Naive thymus-derived CD8-positive, alpha-beta T cell (primary cell): ENCODE measurements around the gene ADGRV1. TPM values are rescaled to one million over a fixed set of nuclear protein-coding genes. Genes with fewer than 3 reads are reported as not detected.
"Not testable (repeated sequence)": the region's sequence is repeated elsewhere in the genome, so short reads cannot be mapped to it uniquely, and the experiment has no call there.

ENCODE experiments used
- ATAC-seq, 2 donors: fragments of 150-1000 bp; cut with Tn5 transposase in 1 of 2; sonication (Bioruptor Pico), chemical (Tn5 transposase) in 1 of 2; 1 replicate in 1 of 2; 2 replicates in 1 of 2; pipeline ENCODE4 v1.10.0; 2021; ENCODE audit warnings: mild to moderate bottlenecking in 2 of 2, moderate library complexity in 2 of 2
- POLR2A ChIA-PET: fragments of 350-600 bp; sonication (Branson Sonifier 250); formaldehyde crosslinking; loops from one replicate; lab custom pipeline; 2021; ENCODE audit warnings: antibody characterized with exemption; lab: Charles Lee
- DNase-seq, 10 donors: peaks; one replicate each; pipeline versions ENCODE4 v3.0.0 to v3.0.0-alpha.2; 2020 to 2022
- H3K27ac Mint-ChIP-seq, 10 donors: one replicate each; pipeline ENCODE4 v1.8.0; 2020 to 2022; ENCODE audit warnings: mild to moderate bottlenecking in 10 of 10, mixed read lengths in 10 of 10, moderate library complexity in 4 of 10, inconsistent platforms in 1 of 10
- H3K27me3 Mint-ChIP-seq, 5 donors: one replicate each; pipeline ENCODE4 v1.8.0; 2021 to 2022; ENCODE audit warnings: mixed read lengths in 5 of 5
- H3K36me3 Mint-ChIP-seq, 3 donors: one replicate each; pipeline ENCODE4 v1.8.0; 2020 to 2022; ENCODE audit warnings: mixed read lengths in 3 of 3, mild to moderate bottlenecking in 2 of 3, inconsistent platforms in 1 of 3
- H3K4me1 Mint-ChIP-seq, 4 donors: one replicate each; pipeline ENCODE4 v1.8.0; 2021 to 2022; ENCODE audit warnings: mixed read lengths in 4 of 4
- H3K4me3 Mint-ChIP-seq, 10 donors: one replicate each; pipeline ENCODE4 v1.8.0; 2020 to 2022; ENCODE audit warnings: mild to moderate bottlenecking in 10 of 10, mixed read lengths in 10 of 10, moderate library complexity in 6 of 10, inconsistent platforms in 1 of 10
- H3K9me3 Mint-ChIP-seq, 9 donors: one replicate each; pipeline ENCODE4 v1.8.0; 2020 to 2022; ENCODE audit warnings: mixed read lengths in 9 of 9, mild to moderate bottlenecking in 3 of 9, inconsistent platforms in 1 of 9, moderate library complexity in 1 of 9
- polyA plus RNA-seq, 3 donors: library from polyadenylated mRNA; unstranded; fragments of 300-500 nt; fragmentation: Illumina TruSeq; gene quantifications; one replicate each; pipeline ENCODE4 v1.2.3, GENCODE V29; 2021
- total RNA-seq, 8 experiments: library from RNA in 2 of 8; stranded (reverse) in 2 of 8; gene quantifications; one replicate each; pipeline ENCODE4 v1.2.3 and lab custom pipeline; 2021 to 2026

ADGRV1 gene
- total and polyA plus RNA-seq, 5 experiments from 2014 or later, result 0.08 to 0.37 (median 0.13) TPM; not detected in 2

- H3K4me1 Mint-ChIP-seq, result peaks cover 0 to 6% (median 3%) of the 10 kb centered on the region in 4 donors
- H3K27me3 Mint-ChIP-seq, result peaks cover 0 to 9% (median 5%) of the 10 kb centered on the region in 5 donors
- POLR2A ChIA-PET, result no interaction called here
- DNase-seq (no peak), ATAC-seq (no peak)
- no peak overlapping the region for H3K4me3 Mint-ChIP-seq
- H3K27ac Mint-ChIP-seq, result no peak overlapping the region
- H3K9me3 Mint-ChIP-seq, result no peaks in the 10 kb centered on the region
- H3K36me3 Mint-ChIP-seq, result no peaks in the 10 kb centered on the region
Measured at GRCh38 chr5:90959262-90959661, 400.7 kb downstream of the ADGRV1 start.

- Mint-ChIP-seq H3K4me3 (no peak overlapping the region), H3K4me1 (no peaks in the 10 kb centered on the region), H3K36me3 (no peaks in the 10 kb centered on the region), H3K27me3 (peaks cover 5 to 32% (median 22%) of the 10 kb centered on the region in 5 donors), H3K9me3 (no peaks in the 10 kb centered on the region), H3K27ac (no peak overlapping the region)
- no peak for ATAC-seq
- no peak for DNase-seq
- POLR2A ChIA-PET, result no interaction called here
Measured at GRCh38 chr5:90962481-90962880, 403.9 kb downstream of the ADGRV1 start.

DNA sequence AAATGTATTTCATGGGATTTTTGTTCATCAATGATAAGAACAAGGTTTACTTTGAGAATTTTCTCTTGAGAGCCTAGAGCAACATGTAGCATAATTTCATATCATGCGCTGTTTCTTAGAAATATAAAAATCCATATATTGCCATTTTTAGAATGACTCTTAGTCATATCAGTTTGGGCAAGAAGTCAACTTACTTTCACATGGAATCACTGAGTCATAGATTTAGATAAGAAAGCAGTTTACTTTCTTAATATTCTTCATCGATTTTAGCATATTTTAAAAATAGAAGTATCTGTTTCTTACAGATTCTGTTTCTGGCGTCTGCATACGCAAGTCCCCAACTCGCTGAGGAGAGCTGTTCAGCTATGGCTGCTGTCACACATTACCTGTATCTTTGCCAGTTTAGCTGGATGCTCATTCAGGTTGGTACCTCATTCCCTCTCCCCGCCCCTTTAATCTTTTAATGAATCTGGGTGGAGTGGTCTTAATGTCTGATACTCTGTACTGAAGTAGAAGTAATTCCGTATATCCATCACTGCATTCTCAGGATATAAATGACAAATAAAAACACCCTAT lies 406.6 kb downstream of the ADGRV1 start:
- Mint-ChIP-seq H3K4me3 (no peak overlapping the region), H3K36me3 (peaks cover 0 to 5% (median 0%) of the 10 kb centered on the region in 3 donors), H3K27ac (no peak overlapping the region), H3K9me3 (peaks cover 0 to 6% (median 2%) of the 10 kb centered on the region in 9 donors), H3K4me1 (no peaks in the 10 kb centered on the region), H3K27me3 (peaks cover 5 to 32% (median 21%) of the 10 kb centered on the region in 5 donors)
- ATAC-seq (no peak), DNase-seq (no peak)
- POLR2A ChIA-PET, result no interaction called here

- ATAC-seq (no peak), DNase-seq (no peak)
- H3K9me3 Mint-ChIP-seq, result peaks cover 0 to 13% (median 9%) of the 10 kb centered on the region in 9 donors
- H3K4me3 Mint-ChIP-seq, result no peak overlapping the region
- POLR2A ChIA-PET, result no interaction called here
- no peaks in the 10 kb centered on the region for H3K4me1 Mint-ChIP-seq
- H3K36me3 Mint-ChIP-seq, result peaks cover 0 to 5% (median 5%) of the 10 kb centered on the region in 3 donors
- no peak overlapping the region for H3K27ac Mint-ChIP-seq
- peaks cover 9 to 43% (median 27%) of the 10 kb centered on the region in 5 donors for H3K27me3 Mint-ChIP-seq
Measured at GRCh38 chr5:90967443-90967842, 408.8 kb downstream of the ADGRV1 start.

DNA sequence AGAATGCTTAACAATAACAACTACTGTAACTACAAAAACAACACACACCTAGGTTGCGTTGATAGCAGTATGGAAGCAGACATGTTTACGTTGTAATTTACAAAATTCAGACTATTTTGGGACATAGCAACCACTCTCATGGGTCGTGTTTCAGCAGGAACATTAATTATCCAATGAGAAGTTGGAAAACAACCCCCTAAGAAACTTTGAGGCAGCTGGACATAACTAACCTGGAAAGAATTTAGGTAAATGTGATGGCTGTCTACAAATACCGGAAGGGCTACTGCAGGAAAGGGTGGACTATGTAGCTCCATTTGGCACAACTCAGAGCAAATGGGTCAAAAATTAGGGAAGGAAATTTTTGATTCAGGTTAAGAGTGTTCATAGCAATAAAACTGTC lies 409.3 kb downstream of the ADGRV1 start:
- no peak for ATAC-seq
- peaks cover 0 to 16% (median 9%) of the 10 kb centered on the region in 9 donors for H3K9me3 Mint-ChIP-seq
- no peak for DNase-seq
- POLR2A ChIA-PET, result no interaction called here
- peaks cover 0 to 5% (median 5%) of the 10 kb centered on the region in 3 donors for H3K36me3 Mint-ChIP-seq
- no peaks in the 10 kb centered on the region for H3K4me1 Mint-ChIP-seq
- H3K27me3 Mint-ChIP-seq, result peaks cover 9 to 43% (median 31%) of the 10 kb centered on the region in 5 donors
- no peak overlapping the region for H3K27ac Mint-ChIP-seq
- no peak overlapping the region for H3K4me3 Mint-ChIP-seq

GRCh38 chr5:90968319-90968718 lies 409.7 kb downstream of the ADGRV1 start:
- Mint-ChIP-seq H3K36me3 (peaks cover 0 to 5% (median 5%) of the 10 kb centered on the region in 3 donors), H3K4me1 (no peaks in the 10 kb centered on the region), H3K27me3 (peaks cover 9 to 43% (median 31%) of the 10 kb centered on the region in 5 donors), H3K9me3 (peaks cover 0 to 16% (median 9%) of the 10 kb centered on the region in 9 donors), H3K27ac (no peak overlapping the region), H3K4me3 (no peak overlapping the region)
- ATAC-seq (no peak), DNase-seq (no peak)
- POLR2A ChIA-PET, result no interaction called here

- DNase-seq, ATAC-seq, POLR2A ChIA-PET, H3K4me1 Mint-ChIP-seq, H3K4me3 Mint-ChIP-seq, H3K36me3 Mint-ChIP-seq: not testable (repeated sequence)
- H3K27ac Mint-ChIP-seq, result peak overlapping the region in 1 of 10 donors; percentile 46
- peaks cover 7 to 35% (median 25%) of the 10 kb centered on the region in 5 donors for H3K27me3 Mint-ChIP-seq
- peaks cover 0 to 16% (median 9%) of the 10 kb centered on the region in 9 donors for H3K9me3 Mint-ChIP-seq
Measured at GRCh38 chr5:90969945-90970344, 411.3 kb downstream of the ADGRV1 start.

DNA sequence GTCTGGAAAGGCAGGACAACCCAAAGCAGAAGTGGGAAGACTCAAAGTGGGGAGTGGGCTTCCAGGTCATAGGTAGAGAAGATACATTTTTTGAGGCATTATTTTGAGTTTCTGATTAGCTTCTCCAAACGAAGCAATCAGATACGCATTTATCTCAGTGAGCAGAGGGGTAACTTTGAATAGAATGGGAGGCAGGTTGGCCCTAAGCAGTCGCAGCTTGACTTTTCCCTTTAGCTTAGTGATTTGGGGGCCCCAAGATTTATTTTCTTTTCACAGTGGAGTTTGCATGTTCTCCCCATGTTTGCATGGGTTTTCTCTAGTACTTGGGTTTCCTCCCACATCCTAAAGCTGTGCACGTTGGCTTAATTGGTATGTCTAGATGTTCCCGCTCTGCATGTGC lies 422.6 kb downstream of the ADGRV1 start:
- ATAC-seq (no peak), DNase-seq (no peak)
- Mint-ChIP-seq H3K9me3 (no peaks in the 10 kb centered on the region), H3K4me1 (no peaks in the 10 kb centered on the region), H3K27ac (no peak overlapping the region), H3K4me3 (no peak overlapping the region), H3K27me3 (peaks cover 0 to 4% (median 0%) of the 10 kb centered on the region in 5 donors), H3K36me3 (no peaks in the 10 kb centered on the region)
- POLR2A ChIA-PET, result interaction anchor here (0.6 kb wide), 1 partner anchor 18 kb away, joined by 3 read pairs; no protein-coding TSS in a partner anchor

- no peak overlapping the region for H3K27ac Mint-ChIP-seq
- POLR2A ChIA-PET, result interaction anchor here (0.6 kb wide), 1 partner anchor 17 kb away, joined by 3 read pairs; no protein-coding TSS in a partner anchor
- no peaks in the 10 kb centered on the region for H3K36me3 Mint-ChIP-seq
- peaks cover 0 to 4% (median 0%) of the 10 kb centered on the region in 5 donors for H3K27me3 Mint-ChIP-seq
- DNase-seq (no peak), ATAC-seq (no peak)
- H3K4me3 Mint-ChIP-seq, result no peak overlapping the region
- H3K9me3 Mint-ChIP-seq, result no peaks in the 10 kb centered on the region
- no peaks in the 10 kb centered on the region for H3K4me1 Mint-ChIP-seq
Measured at GRCh38 chr5:90981821-90982220, 423.2 kb downstream of the ADGRV1 start.

DNA sequence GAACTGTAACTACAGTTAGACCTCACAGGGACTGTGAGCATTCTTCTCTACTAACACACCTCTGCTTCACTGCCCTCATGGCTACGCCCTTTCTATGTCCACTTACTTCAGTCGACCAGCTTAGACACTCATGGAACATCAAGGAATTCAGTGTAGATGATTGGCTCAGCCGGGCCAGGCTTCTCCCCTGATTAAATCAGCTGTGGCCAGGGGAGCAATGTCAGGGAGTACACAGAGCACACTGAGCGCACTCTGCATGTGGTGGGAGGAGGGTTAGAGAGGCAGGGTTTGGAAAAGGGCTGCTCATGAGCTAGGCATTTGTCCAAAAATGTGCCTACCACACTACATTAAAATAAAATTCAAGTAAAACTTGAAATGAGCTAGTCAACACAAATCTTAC lies 424.0 kb downstream of the ADGRV1 start:
- Mint-ChIP-seq H3K27ac (no peak overlapping the region), H3K4me1 (no peaks in the 10 kb centered on the region), H3K36me3 (no peaks in the 10 kb centered on the region), H3K4me3 (no peak overlapping the region), H3K9me3 (no peaks in the 10 kb centered on the region), H3K27me3 (peaks cover 0 to 4% (median 0%) of the 10 kb centered on the region in 5 donors)
- no peak for ATAC-seq
- POLR2A ChIA-PET, result no interaction called here
- DNase-seq, result no peak

- H3K27me3 Mint-ChIP-seq, result peaks cover 0 to 2% (median 0%) of the 10 kb centered on the region in 5 donors
- H3K27ac Mint-ChIP-seq, result no peak overlapping the region
- H3K36me3 Mint-ChIP-seq, result no peaks in the 10 kb centered on the region
- no peak overlapping the region for H3K4me3 Mint-ChIP-seq
- DNase-seq, result no peak
- H3K4me1 Mint-ChIP-seq, result no peaks in the 10 kb centered on the region
- no peaks in the 10 kb centered on the region for H3K9me3 Mint-ChIP-seq
- POLR2A ChIA-PET, result no interaction called here
- ATAC-seq, result no peak
Measured at GRCh38 chr5:90983148-90983547, 424.6 kb downstream of the ADGRV1 start.

- Mint-ChIP-seq H3K27me3 (peaks cover 0 to 2% (median 0%) of the 10 kb centered on the region in 5 donors), H3K36me3 (no peaks in the 10 kb centered on the region), H3K4me3 (no peak overlapping the region), H3K9me3 (no peaks in the 10 kb centered on the region), H3K4me1 (no peaks in the 10 kb centered on the region), H3K27ac (no peak overlapping the region)
- ATAC-seq, result no peak
- POLR2A ChIA-PET, result no interaction called here
- DNase-seq, result no peak
Measured at GRCh38 chr5:90983711-90984124, 425.1 kb downstream of the ADGRV1 start.

DNA sequence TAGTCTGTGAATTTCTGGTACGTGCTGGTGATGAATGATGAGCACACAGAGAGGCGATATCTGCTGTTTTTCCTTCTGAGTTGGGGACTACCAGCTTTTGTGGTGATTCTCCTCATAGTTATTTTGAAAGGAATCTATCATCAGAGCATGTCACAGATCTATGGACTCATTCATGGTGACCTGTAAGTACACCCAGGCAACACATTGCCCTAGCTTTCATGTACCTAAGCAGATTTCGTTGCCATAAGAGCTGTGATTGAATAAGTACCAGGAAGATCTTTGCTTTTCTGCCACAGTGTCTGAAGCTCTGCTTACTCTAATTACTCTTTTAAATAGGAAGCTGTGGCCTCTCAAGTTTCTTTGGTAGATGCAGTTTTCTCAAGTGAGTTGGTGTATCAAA lies 426.7 kb downstream of the ADGRV1 start:
- Mint-ChIP-seq H3K36me3 (no peaks in the 10 kb centered on the region), H3K9me3 (no peaks in the 10 kb centered on the region), H3K27me3 (peaks cover 0 to 2% (median 0%) of the 10 kb centered on the region in 5 donors), H3K4me3 (no peak overlapping the region), H3K4me1 (no peaks in the 10 kb centered on the region), H3K27ac (no peak overlapping the region)
- ATAC-seq (no peak), DNase-seq (no peak)
- POLR2A ChIA-PET, result no interaction called here

DNA sequence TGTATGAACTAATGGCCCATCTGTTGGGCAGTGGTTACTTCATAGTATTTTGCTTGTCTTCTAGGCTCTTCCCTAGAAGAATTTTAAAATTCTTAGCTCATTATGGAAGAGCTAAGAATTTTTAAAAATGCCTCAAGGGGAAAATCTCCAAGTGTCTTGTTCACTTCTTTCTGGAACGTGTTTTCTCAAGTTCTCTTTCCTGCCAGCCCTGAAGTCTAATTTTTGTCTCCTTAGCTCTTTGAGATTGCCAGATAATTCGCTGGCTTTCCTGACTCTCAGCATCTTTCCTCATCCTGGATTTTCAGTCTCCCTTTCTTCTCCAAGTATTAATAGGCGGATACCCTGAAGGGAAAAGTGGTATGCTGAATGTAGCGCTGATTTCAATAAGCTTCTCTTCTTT lies 429.1 kb downstream of the ADGRV1 start:
- DNase-seq, result no peak
- ATAC-seq, result no peak
- no peaks in the 10 kb centered on the region for H3K36me3 Mint-ChIP-seq
- H3K9me3 Mint-ChIP-seq, result no peaks in the 10 kb centered on the region
- H3K4me1 Mint-ChIP-seq, result no peaks in the 10 kb centered on the region
- POLR2A ChIA-PET, result no interaction called here
- no peak overlapping the region for H3K4me3 Mint-ChIP-seq
- peak overlapping the region in 1 of 10 donors; percentile 2 for H3K27ac Mint-ChIP-seq
- no peaks in the 10 kb centered on the region for H3K27me3 Mint-ChIP-seq
